Colon (tissue), 2 donors: Measurements from ENCODE around the gene DMBX1.

Source experiments
- FAIRE-seq: peaks from 2 replicates; lab custom pipeline; 2012; peaks lifted over from hg19 to GRCh38; lab: Jason Lieb, UNC
- donor health status: control.
- donor health status: control.

The DMBX1 gene

DNA sequence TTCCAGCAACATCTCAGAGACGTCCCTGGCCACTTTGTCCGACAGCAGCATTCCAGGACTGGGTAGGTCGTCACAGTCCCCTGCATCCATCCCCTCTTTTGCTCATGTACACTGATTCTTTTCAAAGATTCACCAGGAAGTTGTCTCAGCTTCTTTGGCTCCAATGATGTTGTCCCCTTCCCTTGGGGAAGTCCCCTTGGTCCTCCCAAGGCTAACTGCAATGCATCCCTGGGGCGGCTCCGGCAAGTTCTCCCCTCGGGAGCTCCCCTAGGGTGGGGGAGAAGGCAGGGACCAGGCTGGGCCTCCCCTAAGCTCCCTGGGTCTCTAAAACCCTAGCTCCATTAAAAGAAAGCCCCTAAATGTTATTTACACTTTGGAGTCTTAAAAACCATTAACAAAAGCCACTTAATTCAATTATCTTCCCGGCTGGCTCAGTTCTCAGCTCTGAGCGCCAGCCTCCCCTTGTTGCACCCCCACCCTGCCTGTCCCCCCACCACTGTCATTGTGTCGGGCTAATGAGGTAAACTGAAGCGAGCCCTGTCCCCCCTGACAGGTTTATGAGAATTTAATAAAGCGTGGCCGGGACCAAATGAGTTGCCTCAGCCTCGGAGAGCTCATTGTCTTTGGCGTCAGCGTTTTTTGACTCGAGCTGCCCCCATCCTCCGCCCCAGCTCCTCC, 36.5 kb downstream of the DMBX1 start:
- no peak for FAIRE-seq

DNA sequence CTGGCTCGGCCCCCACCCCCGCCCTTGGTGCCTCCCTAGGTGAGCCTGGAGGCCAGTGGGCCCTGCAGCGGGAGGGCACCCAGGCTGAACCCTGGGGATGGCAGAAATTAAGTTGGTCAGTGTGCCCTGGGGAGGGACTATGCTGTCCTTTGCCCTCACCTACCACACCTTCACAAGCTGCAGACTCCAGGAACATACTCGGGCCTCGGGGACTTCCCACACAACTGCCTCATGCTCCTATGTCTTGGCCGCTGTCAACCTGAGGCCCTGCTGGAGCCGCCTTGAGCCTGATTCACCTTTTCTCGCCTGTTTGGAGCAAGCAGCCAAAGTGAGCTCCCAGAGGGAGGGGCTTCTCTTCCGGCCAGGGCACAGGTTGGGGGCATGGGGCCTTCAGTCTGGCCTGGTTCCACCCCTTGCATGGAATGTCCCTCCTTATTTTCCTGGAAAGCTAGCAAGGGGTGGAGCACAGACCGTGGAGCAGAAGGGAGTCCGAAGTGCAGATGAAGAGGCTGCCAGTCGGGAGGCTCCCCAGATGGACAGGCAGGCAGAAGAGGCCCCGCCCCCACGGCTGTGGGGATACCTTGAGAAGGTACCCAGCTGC, 37.2 kb downstream of the DMBX1 start:
- FAIRE-seq, result no peak

DNA sequence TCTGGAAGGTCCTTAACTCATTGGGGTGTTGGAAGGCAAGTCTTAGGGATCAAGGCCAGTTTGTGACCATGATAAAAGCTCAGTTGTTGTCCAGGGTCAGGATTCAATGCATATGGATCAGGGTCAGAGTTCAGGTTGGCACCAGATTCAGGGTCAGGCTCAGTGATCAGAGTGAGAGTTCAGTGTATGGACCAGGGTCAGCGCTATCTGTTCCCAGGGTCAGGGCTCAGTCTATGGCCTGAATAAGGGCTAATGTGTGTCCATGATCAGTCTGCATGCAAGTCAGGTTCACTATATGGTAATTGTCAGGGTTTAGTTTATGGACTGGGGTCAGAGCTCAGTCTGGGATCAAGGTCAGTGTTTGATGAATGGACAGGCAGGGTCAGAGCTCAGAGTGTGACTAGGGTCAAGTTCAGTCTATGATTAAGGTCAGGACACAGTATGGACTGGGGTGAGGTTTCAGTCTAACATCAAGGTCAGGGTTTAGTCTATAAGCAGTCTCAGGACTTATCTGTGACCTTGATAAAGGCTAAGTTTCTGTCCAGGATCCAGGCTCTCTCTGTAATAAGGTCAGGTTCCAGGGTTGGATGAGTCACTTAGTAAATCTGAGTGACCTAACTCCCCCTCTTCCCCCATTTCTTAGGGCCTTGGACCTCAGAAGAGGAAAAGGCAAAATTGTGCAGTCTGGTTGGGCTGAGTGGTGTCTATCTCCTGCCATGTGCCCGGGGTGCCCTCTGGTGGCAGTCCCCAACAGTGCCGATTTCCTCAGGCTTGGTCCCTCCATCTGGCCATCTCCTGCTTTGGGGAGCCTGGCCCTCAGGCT, 38.0 kb downstream of the DMBX1 start:
- FAIRE-seq, result no peak

DNA sequence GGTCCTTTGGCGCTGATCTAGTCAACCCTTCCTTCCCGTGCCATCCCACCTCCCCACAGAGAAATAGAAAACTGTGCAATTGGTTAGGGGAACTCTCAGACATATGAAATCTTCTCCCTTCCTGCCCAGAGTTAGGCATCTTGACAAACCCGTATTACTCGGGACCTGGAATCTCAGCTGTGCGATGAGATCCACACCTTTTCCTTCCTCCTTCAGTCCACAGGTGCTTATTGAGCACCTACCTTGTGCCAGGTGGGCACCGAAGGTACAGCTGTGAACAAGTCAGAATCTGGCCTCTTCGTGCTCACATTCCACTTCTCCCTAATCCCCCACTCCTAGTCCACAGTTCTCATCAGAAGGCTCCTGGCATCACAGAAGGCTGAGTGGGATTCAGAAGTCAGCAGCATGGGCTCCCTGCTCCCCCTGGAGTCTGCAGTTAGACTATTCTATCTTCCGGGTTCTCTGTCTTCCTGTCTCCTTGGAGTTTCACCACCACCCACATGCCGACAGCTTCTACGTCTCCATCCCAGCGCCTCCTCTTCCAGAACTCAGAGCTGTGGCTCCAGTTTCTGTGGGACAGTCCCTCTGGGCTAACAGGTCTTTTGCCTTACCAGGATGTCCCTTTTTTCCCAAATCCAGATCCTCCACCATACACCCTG, 38.8 kb downstream of the DMBX1 start:
- no peak for FAIRE-seq

DNA sequence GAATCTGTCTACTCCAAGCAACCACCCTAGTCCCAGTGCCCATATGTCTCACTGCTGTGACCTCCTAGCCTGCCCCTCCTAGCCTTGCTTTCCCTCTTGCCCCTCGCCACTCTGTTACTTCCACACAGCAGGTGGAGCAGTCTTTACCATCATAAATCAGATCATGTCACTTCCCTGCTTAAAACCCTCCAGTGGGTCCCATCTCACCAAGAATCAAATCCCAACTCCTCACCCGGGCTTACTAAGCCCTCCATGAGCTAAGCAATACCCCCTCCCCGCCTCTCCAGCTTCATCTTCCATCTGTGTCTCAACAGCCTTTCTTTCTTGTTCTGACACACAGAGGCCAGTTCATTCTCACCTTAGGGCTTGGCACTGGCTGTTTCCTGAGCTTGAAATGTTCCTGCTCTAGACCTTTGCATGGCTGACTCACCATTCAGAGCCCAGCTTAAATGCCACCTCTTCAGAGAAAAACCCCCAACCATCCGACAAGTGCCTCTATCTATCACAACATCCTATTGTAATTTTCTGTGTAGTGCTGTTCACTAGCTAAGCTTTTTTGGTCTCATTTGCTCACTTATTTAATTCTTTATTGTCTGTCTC, 39.5 kb downstream of the DMBX1 start:
- no peak for FAIRE-seq

DNA sequence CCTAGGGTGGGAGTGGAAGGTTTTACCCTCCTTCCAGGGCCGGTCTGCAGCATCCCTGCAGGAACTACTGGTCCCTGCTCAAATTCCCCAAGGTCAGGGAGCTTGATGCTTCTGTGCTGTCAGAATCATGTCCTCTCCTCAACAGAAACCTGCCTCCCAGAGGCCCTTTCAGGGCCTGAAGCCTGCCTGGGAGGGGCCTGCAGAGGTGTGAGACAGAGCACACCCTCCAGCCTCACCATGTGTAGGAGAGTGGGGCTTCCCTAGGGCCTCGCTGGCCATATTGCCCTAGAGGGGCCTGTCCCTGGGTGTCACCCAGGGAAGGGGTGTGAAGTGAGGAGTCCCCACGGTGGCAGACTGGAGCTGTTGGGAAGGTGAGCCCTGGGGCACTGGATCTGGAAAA, 40.7 kb downstream of the DMBX1 start:
- FAIRE-seq, result no peak

DNA sequence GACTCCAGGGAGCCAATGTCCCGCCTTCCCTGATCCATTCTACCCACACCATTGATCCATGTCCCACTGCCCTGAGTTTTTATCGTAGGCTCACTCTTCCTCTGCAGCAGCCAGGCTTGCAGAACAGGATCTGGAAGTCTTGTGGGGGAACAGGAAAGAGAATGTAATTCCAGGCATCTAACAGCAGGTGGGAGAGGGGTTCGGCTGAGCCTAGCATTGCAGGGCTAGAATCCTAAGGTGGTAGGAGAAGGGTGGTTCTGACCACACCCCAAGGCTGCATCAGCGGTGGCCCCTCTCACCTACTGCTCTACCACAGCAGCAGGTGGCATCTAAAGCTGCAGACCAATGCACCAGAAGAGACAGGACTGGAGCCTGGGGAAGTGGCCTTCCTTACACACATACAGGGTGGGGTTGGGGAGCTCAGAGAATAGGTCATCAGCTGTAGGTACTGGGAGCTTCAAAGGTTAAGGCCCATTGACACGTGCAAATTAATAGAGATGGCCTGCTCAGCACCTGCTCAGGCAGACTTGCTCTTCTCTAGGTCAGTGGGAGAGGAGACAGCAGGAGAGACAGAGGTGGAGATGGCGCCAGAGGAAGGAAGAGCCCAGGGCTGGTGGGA, 41.3 kb downstream of the DMBX1 start:
- no peak for FAIRE-seq

DNA sequence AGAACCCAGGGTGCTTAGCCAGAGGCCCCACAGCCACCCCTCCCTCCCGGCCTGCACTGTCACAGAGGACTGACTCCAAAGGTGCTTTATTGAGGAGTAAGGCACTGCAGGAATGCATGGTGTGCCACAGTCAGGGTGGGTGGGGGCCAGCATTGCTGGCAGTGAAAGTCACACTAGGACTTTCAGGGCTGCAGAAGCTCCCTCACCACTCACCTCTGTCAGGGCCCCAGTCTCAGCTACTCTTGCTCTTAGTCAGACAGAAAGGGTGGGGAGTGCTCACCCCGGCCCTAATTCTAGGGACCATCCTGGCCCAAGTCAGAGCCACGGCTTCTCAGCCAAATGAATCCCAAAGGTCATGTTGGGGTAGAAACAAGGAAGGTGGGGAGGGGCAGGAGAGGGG, 42.5 kb downstream of the DMBX1 start:
- FAIRE-seq, result no peak

DNA sequence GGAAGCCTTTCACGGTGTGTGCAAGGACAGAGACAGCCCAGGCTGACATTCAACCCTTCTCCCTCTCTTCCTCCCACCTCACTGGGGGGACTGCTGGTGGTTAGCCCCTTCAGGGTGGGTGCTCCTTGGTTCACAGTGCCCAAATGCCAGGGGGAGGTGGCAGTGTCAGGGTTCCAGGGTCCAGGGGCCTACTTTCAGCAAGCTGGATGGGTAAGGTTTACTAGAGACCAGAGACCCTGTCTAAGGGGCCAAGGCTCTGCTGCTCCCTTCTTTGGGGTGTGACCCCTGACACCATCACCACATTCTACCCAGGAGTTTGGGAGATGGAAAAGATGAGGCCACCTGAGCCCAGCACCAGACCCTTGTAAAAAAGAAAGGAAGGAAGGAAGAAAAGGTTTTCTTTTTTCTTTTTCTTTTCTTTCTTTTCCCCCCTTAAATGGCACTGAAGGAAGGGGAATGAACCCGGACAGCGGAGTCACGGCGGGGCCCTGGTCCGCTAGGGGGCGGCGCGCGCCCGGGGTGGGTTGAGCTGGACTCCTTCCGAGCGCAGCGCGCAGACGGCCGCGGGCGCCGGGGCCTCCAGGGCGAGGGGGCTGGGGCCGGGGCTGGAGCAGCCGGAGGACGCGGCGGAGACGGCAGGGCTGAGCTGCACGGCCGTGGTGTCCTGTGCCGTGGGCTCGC, 43.0 kb downstream of the DMBX1 start:
- no peak for FAIRE-seq

DNA sequence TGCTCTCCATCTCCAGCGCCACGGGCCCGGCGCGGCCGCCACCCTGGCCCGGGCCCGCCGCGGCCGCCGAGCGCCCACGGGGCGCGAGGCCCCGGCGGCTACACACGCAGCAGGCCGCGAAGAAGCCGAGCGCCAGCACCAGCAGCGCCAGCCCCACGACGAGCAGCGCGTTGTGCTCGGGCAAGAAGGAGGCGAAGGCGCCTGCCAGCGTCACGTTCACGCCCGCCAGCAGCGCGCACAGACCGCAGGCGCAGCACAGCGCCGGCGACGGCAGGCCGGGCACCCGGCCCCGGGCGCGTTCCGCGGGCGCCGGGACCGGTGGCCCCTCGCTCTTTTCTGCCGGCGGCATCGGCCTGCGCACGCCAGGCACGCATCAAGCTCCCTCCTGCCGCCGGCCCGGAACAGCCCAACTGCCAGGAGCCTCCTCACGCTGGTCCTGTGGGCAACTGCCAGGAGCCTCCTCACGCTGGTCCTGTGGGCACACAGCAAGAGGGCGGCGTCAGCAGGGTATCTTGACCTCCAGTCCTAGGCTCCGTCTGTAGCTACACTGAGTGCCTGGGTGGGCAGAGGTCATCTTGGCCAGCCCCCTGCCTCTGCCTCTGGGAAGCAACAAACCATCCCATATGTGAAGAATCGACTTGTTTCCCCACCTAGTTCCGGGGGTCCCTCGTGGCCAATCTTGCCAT, 43.7 kb downstream of the DMBX1 start:
- FAIRE-seq, result no peak

DNA sequence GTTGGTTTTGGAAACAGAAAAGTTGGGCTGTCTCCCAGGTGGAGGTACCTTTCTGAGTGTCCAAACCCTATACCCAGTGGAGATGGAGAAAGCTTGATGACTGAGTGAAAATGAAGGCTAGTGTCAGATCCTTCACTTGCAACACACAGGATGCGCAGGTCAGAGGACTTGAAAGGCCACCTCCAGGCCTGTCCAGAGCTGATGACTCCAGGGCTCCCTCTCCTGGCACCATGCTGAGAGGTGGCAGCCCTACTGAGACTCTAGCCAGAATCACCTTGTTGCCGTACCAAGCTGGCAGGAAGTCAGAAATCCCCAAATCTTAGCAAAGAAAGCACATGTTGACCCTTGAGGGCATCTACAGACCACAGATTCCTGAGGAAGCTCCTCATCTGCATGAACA, 45.4 kb downstream of the DMBX1 start:
- no peak for FAIRE-seq

DNA sequence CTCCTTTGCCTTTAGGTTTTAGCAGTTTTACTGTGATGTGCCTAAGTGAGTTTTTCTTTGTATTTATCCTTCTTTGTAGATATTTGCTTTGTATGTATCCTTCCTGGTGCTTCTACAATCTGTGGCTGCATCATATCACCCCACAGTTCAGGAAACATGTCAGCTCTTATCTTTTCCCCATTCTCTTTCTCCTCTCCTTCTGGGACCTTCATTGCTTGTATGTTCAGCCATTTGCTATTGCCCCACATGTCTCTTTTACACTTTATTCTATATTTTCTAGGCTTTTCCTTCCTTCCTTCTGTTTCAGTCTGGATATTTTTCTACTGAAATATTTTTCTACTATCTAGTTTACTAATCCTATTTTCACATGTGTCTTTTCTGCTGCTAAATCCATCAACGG, 46.9 kb downstream of the DMBX1 start:
- no peak for FAIRE-seq

DNA sequence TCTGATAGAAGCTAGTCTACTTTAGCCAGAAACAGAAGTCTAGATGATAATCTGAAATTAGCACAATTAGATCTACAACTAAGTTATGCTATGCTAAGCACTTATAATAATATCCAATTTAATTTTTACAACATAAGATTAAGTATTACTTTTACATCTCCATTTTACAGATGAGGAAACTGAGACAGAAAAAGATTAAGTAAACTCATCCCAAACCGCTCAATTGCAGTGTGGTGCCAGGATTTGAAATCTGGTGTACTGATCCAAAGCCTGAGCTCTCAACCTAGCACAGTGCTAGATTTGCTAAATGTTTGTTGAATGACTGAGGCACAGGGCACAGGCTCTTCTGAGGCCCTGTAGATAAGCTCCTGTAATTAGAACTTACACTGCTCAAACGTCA, 48.0 kb downstream of the DMBX1 start:
- FAIRE-seq, result no peak

DNA sequence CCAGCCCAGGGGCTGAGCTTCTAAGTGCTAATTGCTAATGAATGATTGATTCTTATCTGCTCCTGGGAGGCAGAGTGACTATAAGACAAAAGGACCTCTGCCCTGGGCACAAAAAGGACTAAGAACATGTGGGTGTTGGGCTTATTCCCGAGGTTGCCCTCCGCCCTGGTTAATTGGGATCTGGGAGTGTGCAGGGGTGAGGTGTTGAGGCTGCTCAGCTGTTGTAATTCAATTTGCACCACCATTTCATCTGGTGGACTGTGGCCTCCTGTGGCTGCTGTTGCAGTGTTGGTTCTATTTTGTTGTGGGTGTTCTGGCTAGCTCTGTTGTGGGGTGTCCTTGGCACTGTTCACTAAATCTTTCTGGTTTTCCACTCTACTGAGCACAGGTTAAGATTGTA, 48.5 kb downstream of the DMBX1 start:
- FAIRE-seq, result no peak
